Amygdala (tissue), 56 donors: ENCODE data around the gene ROGDI.

Experiments
- DNase-seq, 56 donors: peaks; one replicate each; lab custom pipeline; 2025; lab: John Stamatoyannopoulos, UW

ROGDI gene

GRCh38 chr16:4771646-4772045, 30.8 kb downstream of the ROGDI start:
- DNase-seq: no peak

- DNase-seq: no peak
Observed at GRCh38 chr16:4769306-4769638, 33.2 kb downstream of the ROGDI start.

GRCh38 chr16:4768549-4769305, 33.7 kb downstream of the ROGDI start:
- DNase-seq: peak; percentile 80 to 99 (median 95)

GRCh38 chr16:4767872-4768548, 34.4 kb downstream of the ROGDI start:
- peak in 4 of 56 donors; percentile 2 to 14 (median 10) for DNase-seq

GRCh38 chr16:4766875-4767628, 35.4 kb downstream of the ROGDI start, which contains the start of gene ZNF500:
Gene ZNF500, minus strand, starts transcription at chr16:4767162. Its CDS starts 1,184 bp downstream, at chr16:4765978.
- peak; percentile 26 to 99 (median 94) for DNase-seq

GRCh38 chr16:4765511-4766474, 36.6 kb downstream of the ROGDI start:
- no peak for DNase-seq

- no peak for DNase-seq
Observed at GRCh38 chr16:4763791-4764190, 38.6 kb downstream of the ROGDI start.

- DNase-seq: no peak
Observed at GRCh38 chr16:4762205-4762604, 40.2 kb downstream of the ROGDI start.

- no peak for DNase-seq
Observed at GRCh38 chr16:4760221-4760910, 42.1 kb downstream of the ROGDI start.

- no peak for DNase-seq
Observed at GRCh38 chr16:4755687-4756086, 46.7 kb downstream of the ROGDI start.

GRCh38 chr16:4754865-4755264, 47.6 kb downstream of the ROGDI start:
- no peak for DNase-seq

- DNase-seq: no peak
Observed at GRCh38 chr16:4753227-4753626, 49.2 kb downstream of the ROGDI start.

- no peak for DNase-seq
Observed at GRCh38 chr16:4752351-4753100, 49.9 kb downstream of the ROGDI start.

GRCh38 chr16:4750896-4751295, 51.5 kb downstream of the ROGDI start:
- no peak for DNase-seq

- no peak for DNase-seq
Observed at GRCh38 chr16:4749700-4750257, 52.7 kb downstream of the ROGDI start.

GRCh38 chr16:4748682-4749411, 53.6 kb downstream of the ROGDI start:
- no peak for DNase-seq

GRCh38 chr16:4747906-4748681, 54.3 kb downstream of the ROGDI start:
- no peak for DNase-seq
